H9 (cell line): ENCODE results near the gene TLX1. TPM values are rescaled to one million over a fixed set of nuclear protein-coding genes. Genes with fewer than 3 reads are reported as not detected.

ENCODE experiments used
- DNase-seq: peaks from one replicate; pipeline ENCODE4 v3.0.0-alpha.2; 2017
- H2AFZ ChIP-seq: one replicate; pipeline ENCODE4 v1.6.1; 2013; ENCODE audit warnings: mild to moderate bottlenecking, low read length, control low read depth, moderate library complexity
- H2AK5ac ChIP-seq: 2 replicates; pipeline ENCODE4 v1.6.1; 2013; ENCODE audit warnings: low read length, control low read depth, mixed read lengths; ENCODE audit not compliant: insufficient read length
- H2BK120ac ChIP-seq: one replicate; pipeline ENCODE4 v1.6.1; 2013; ENCODE audit warnings: low read depth, mild to moderate bottlenecking, low read length, control low read depth, inconsistent platforms; ENCODE audit not compliant: poor library complexity, severe bottlenecking
- H2BK12ac ChIP-seq: 2 replicates; pipeline ENCODE4 v1.6.1; 2013; ENCODE audit warnings: low read length, control low read depth, mixed read lengths, low read depth; ENCODE audit not compliant: insufficient read length
- H2BK15ac ChIP-seq: 2 replicates; pipeline ENCODE4 v1.6.1; 2013; ENCODE audit warnings: low read depth, low read length, control low read depth
- H2BK20ac ChIP-seq: one replicate; pipeline ENCODE4 v1.6.1; 2013; ENCODE audit warnings: low read depth, mild to moderate bottlenecking, low read length, control low read depth, inconsistent platforms; ENCODE audit not compliant: poor library complexity, severe bottlenecking
- H2BK5ac ChIP-seq: 2 replicates; pipeline ENCODE4 v1.6.1; 2013; ENCODE audit warnings: low read length, control low read depth, mixed read lengths; ENCODE audit not compliant: insufficient read length
- H3K14ac ChIP-seq: 2 replicates; pipeline ENCODE4 v1.6.1; 2013; ENCODE audit warnings: low read length, control low read depth; ENCODE audit not compliant: insufficient read depth
- H3K18ac ChIP-seq: 2 replicates; pipeline ENCODE4 v1.6.1; 2013; ENCODE audit warnings: low read depth, mild to moderate bottlenecking, mixed read lengths, low read length, control low read depth; ENCODE audit not compliant: insufficient read length
- H3K23ac ChIP-seq: 2 replicates; pipeline ENCODE4 v1.6.1; 2013; ENCODE audit warnings: low read length, control low read depth, mixed read lengths, low read depth; ENCODE audit not compliant: insufficient read length
- H3K23me2 ChIP-seq: 2 replicates; pipeline ENCODE4 v1.6.1; 2013; ENCODE audit warnings: low read depth, mild to moderate bottlenecking, mixed read lengths, low read length, control low read depth; ENCODE audit not compliant: insufficient read length, poor library complexity, severe bottlenecking
- H3K27ac ChIP-seq: 2 replicates; pipeline ENCODE4 v1.5.1; 2013; ENCODE audit warnings: low read length, control low read depth, mixed read lengths, low read depth; ENCODE audit not compliant: insufficient read length
- H3K27me3 ChIP-seq: 2 replicates; pipeline ENCODE4 v1.6.1; 2013; ENCODE audit warnings: low read length, control low read depth, inconsistent platforms; ENCODE audit not compliant: insufficient read depth
- H3K4ac ChIP-seq: 2 replicates; pipeline ENCODE4 v1.6.1; 2013; ENCODE audit warnings: low read depth, mild to moderate bottlenecking, control low read depth, inconsistent platforms, low read length, moderate library complexity
- H3K4me1 ChIP-seq: 2 replicates; pipeline ENCODE4 v1.6.1; 2013; ENCODE audit warnings: low read length, control low read depth, inconsistent platforms; ENCODE audit not compliant: insufficient read depth
- H3K4me2 ChIP-seq: 2 replicates; pipeline ENCODE4 v1.6.1; 2013; ENCODE audit warnings: low read length, control low read depth, mixed read lengths; ENCODE audit not compliant: insufficient read length, insufficient read depth
- H3K56ac ChIP-seq: 2 replicates; pipeline ENCODE4 v1.6.1; 2013; ENCODE audit warnings: low read depth, mild to moderate bottlenecking, mixed read lengths, low read length, control low read depth; ENCODE audit not compliant: insufficient read length
- H3K79me1 ChIP-seq: 2 replicates; pipeline ENCODE4 v1.6.1; 2013; ENCODE audit warnings: low read depth, mild to moderate bottlenecking, moderate library complexity, low read length, control low read depth, inconsistent platforms; ENCODE audit not compliant: insufficient read depth, poor library complexity, severe bottlenecking
- H3K79me2 ChIP-seq: 2 replicates; pipeline ENCODE4 v1.6.1; 2013; ENCODE audit warnings: low read length, control low read depth, inconsistent platforms; ENCODE audit not compliant: insufficient read depth
- H3K9ac ChIP-seq: 2 replicates; pipeline ENCODE4 v1.6.1; 2013; ENCODE audit warnings: low read length, control low read depth, mixed read lengths; ENCODE audit not compliant: insufficient read length; ENCODE audit errors: extremely low read depth
- H3K9me3 ChIP-seq: one replicate; pipeline ENCODE4 v1.6.1; 2013; ENCODE audit warnings: low read depth, low read length, inconsistent platforms; ENCODE audit not compliant: control insufficient read depth
- H3T11ph ChIP-seq: one replicate; pipeline ENCODE4 v1.6.1; 2013; ENCODE audit warnings: mild to moderate bottlenecking, low read length, control low read depth, inconsistent platforms
- H4K20me1 ChIP-seq: one replicate; pipeline ENCODE4 v1.6.1; 2013; ENCODE audit not compliant: control insufficient read depth, insufficient read length, insufficient read depth
- H4K5ac ChIP-seq: 2 replicates; pipeline ENCODE4 v1.6.1; 2013; ENCODE audit warnings: low read depth, mild to moderate bottlenecking, mixed read lengths, low read length, control low read depth; ENCODE audit not compliant: insufficient read length
- H4K8ac ChIP-seq: replicated peaks from 2 replicates; pipeline ENCODE4 v1.6.1; 2013; ENCODE audit warnings: low read length, control low read depth, mixed read lengths, low read depth; ENCODE audit not compliant: insufficient read length
- H4K91ac ChIP-seq: 2 replicates; pipeline ENCODE4 v1.6.1; 2013; ENCODE audit warnings: low read depth, mild to moderate bottlenecking, moderate library complexity, mixed read lengths, low read length, control low read depth; ENCODE audit not compliant: insufficient read length
- H3K27ac Mint-ChIP-seq, 3 experiments: 2 replicates in 2 of 3; 3 replicates in 1 of 3; pipeline ENCODE4 v1.8.0; 2020 to 2021; ENCODE audit warnings: mixed read lengths in 3 of 3, mild to moderate bottlenecking in 1 of 3, moderate library complexity in 1 of 3
- H3K27me3 Mint-ChIP-seq: 2 replicates; pipeline ENCODE4 v1.8.0; 2021; ENCODE audit warnings: low read depth, mild to moderate bottlenecking, moderate library complexity, mixed read lengths
- H3K36me3 Mint-ChIP-seq, 3 experiments: 2 replicates in 2 of 3; 3 replicates in 1 of 3; pipeline ENCODE4 v1.8.0; 2020 to 2021; ENCODE audit warnings: low read depth in 3 of 3, mixed read lengths in 3 of 3; ENCODE audit not compliant: insufficient read depth in 1 of 3
- H3K4me1 Mint-ChIP-seq, 2 experiments: 2 replicates each; pipeline ENCODE4 v1.8.0; 2020; ENCODE audit warnings: mixed read lengths in 2 of 2
- H3K4me3 Mint-ChIP-seq, 2 experiments: 2 replicates in 1 of 2; 3 replicates in 1 of 2; pipeline ENCODE4 v1.8.0; 2020 to 2021; ENCODE audit warnings: mild to moderate bottlenecking in 2 of 2, mixed read lengths in 2 of 2, moderate library complexity in 1 of 2
- H3K9me3 Mint-ChIP-seq, 2 experiments: 2 replicates in 1 of 2; 3 replicates in 1 of 2; pipeline ENCODE4 v1.8.0; 2020; ENCODE audit warnings: mild to moderate bottlenecking in 2 of 2, mixed read lengths in 2 of 2, moderate library complexity in 1 of 2
- WGBS: extraction: QIAGEN DNeasy Blood & Tissue Kit; methylation state at CpG from one replicate; pipeline ENCODE4 v1.1.7; 2013; ENCODE audit warnings: missing lambda C conversion rate, low lambda C conversion rate, mixed read lengths; ENCODE audit not compliant: insufficient read length; ENCODE audit errors: extremely low coverage; 5-methylcytosine and 5-hydroxymethylcytosine counted together
- total RNA-seq: library from RNA; stranded (reverse); gene quantifications from 2 replicates; pipeline ENCODE4 v1.2.1, GENCODE V29; 2021
- TF ChIP-seq, protein P1 (sequence below): fragments of 200-600 bp; sonication (generic); conservative IDR thresholded peaks from 3 replicates; pipeline ENCODE4 v1.8.0; 2021; ENCODE audit warnings: antibody characterized with exemption, mild to moderate bottlenecking

The TLX1 gene
- total RNA-seq, 1 experiment from 2014 or later: not detected

DNA sequence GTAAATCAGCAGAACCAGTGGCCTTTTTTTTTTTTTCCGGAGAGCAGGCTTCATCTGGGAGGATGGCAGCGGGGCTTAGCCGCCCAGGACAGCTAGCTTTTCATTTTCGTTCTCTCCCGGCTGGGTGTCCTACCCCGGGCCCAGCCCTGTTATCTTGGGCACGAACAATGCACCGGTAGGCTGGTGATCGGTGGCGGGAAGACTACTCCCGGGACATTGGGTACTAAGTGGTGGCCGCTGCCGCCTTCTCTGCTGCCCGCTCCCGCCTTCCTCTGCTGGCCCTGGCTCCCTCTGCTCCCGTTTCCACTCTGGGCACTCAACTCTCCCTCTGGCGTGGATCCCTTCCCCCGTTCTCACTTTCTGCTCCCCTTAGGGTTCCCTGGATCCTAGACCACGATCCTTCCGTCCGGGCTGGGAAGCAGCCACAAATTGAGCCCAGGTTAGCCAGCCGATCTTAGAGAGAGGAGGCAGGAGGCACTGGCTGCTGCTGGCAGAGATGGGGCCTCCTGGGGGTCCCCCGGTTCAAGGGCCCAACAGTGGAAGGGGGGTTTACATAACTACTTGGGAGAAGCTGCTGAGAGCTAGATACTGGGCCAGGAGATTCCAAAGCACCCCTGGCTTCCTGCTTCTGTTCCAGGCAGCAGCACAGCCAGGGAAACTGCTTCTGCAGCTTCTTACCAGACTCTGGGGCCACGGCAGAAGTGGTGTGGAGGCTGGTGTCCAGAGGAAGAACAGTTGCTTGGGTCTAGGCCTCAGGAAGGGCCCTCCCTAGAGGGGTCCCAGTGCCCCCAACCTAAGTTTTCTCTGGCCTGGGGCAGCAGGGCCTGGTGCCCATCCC lies 1.8 kb downstream of the TLX1 start:
- Histone ChIP-seq H3K4ac (no peak overlapping the region), H3K4me2 (no peak overlapping the region), H3K4me1 (no peaks in the 10 kb centered on the region), H3K23ac (no peak overlapping the region), H2AK5ac (no peak overlapping the region), H3K27ac (no peak overlapping the region), H2BK5ac (no peak overlapping the region), H2AFZ (no peak overlapping the region), H3K79me2 (no peaks in the 10 kb centered on the region), H2BK20ac (no peak overlapping the region), H3K9me3 (no peaks in the 10 kb centered on the region), H3K27me3 (peaks cover 98% of the 10 kb centered on the region), H3K14ac (no peak overlapping the region), H2BK15ac (no peak overlapping the region), H4K5ac (no peak overlapping the region), H3K56ac (no peak overlapping the region), H2BK120ac (no peak overlapping the region), H3T11ph (no peak overlapping the region), H3K9ac (no peak overlapping the region), H2BK12ac (no peak overlapping the region), H4K8ac (no peak overlapping the region), H3K18ac (no peak overlapping the region), H3K79me1 (no peaks in the 10 kb centered on the region), H3K23me2 (no peaks in the 10 kb centered on the region), H4K91ac (no peak overlapping the region), H4K20me1 (no peaks in the 10 kb centered on the region)
- TF ChIP-seq, protein P1, sequence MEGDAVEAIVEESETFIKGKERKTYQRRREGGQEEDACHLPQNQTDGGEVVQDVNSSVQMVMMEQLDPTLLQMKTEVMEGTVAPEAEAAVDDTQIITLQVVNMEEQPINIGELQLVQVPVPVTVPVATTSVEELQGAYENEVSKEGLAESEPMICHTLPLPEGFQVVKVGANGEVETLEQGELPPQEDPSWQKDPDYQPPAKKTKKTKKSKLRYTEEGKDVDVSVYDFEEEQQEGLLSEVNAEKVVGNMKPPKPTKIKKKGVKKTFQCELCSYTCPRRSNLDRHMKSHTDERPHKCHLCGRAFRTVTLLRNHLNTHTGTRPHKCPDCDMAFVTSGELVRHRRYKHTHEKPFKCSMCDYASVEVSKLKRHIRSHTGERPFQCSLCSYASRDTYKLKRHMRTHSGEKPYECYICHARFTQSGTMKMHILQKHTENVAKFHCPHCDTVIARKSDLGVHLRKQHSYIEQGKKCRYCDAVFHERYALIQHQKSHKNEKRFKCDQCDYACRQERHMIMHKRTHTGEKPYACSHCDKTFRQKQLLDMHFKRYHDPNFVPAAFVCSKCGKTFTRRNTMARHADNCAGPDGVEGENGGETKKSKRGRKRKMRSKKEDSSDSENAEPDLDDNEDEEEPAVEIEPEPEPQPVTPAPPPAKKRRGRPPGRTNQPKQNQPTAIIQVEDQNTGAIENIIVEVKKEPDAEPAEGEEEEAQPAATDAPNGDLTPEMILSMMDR: no peak
- no peaks in the 10 kb centered on the region; a peak in 2 of 7 replicates for H3K36me3 Mint-ChIP-seq
- WGBS: no CpG with 5 or more reads among the region's 24 CpGs
- no peak for DNase-seq
- no peak overlapping the region; a peak in 1 of 5 replicates for H3K4me3 Mint-ChIP-seq
- peaks cover 12 to 29% of the 10 kb centered on the region in 2 experiments for H3K4me1 Mint-ChIP-seq
- H3K27me3 Mint-ChIP-seq: peaks cover 100% of the 10 kb centered on the region
- H3K9me3 Mint-ChIP-seq: peaks cover 2 to 16% of the 10 kb centered on the region in 2 experiments; a peak in 3 of 5 replicates
- H3K27ac Mint-ChIP-seq: no peak overlapping the region
